ENCODE measurements around the gene NKAIN4.

DNA sequence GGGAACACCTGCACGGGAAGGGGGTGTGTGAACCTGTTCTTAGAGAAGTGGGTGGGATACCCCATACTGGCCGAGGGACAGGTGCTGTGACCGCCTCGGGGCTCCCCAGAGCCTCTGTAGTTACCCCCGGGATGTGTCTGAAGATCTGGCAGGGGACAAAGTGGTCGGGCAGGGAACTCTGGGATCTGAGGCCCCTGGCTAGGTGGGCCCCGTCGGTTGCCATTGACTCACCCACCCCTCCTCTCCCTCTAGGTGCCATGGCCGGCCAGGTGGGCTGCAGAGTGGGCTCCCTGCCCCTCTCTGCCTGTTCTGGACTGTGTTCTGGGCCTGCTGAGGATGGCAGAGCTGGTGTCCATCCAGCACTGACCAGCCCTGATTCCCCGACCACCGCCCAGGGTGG is 14.3 kb downstream of the NKAIN4 start:
- TF ChIP-seq, protein P1, sequence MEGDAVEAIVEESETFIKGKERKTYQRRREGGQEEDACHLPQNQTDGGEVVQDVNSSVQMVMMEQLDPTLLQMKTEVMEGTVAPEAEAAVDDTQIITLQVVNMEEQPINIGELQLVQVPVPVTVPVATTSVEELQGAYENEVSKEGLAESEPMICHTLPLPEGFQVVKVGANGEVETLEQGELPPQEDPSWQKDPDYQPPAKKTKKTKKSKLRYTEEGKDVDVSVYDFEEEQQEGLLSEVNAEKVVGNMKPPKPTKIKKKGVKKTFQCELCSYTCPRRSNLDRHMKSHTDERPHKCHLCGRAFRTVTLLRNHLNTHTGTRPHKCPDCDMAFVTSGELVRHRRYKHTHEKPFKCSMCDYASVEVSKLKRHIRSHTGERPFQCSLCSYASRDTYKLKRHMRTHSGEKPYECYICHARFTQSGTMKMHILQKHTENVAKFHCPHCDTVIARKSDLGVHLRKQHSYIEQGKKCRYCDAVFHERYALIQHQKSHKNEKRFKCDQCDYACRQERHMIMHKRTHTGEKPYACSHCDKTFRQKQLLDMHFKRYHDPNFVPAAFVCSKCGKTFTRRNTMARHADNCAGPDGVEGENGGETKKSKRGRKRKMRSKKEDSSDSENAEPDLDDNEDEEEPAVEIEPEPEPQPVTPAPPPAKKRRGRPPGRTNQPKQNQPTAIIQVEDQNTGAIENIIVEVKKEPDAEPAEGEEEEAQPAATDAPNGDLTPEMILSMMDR (IDR thresholded peaks at IDR 0.05) = no peak
- no peak for TF ChIP-seq POLR2A (IDR thresholded peaks at IDR 0.05)
